K562 (cell line): ENCODE results near the gene DTNBP1. TPM values are rescaled to one million over a fixed set of nuclear protein-coding genes. Genes with fewer than 3 reads are reported as not detected.
A peak's percentile ranks its signal among the peaks of the same experiment; 100 is the strongest.

Experiments used
- ATAC-seq: fragments of 200-7000 bp; cut with Tn5 transposase; 3 replicates; pipeline ENCODE4 v1.9.1; 2020; ENCODE audit warnings: moderate library complexity
- BruUV-seq: library from RNA; stranded (reverse); fragments of 400-500 nt; replicated peaks from 2 replicates; lab custom pipeline; 2021; lab: Mats Ljungman, UMichigan
- CTCF ChIA-PET: fragments of 300-600 bp; formaldehyde crosslinking; extraction: SDS; loops from one replicate; lab custom pipeline; 2021; ENCODE audit warnings: low intra/inter-chr PET ratio; lab: Yijun Ruan, JAX
- POLR2A ChIA-PET: fragments of 300-600, 350-650 bp; sonication (Branson Sonifier 250); formaldehyde crosslinking; extraction: SDS; loops from one replicate; lab custom pipeline; 2021; ENCODE audit warnings: antibody characterized with exemption, inconsistent platforms; lab: Yijun Ruan, JAX
- DNase-seq, 4 experiments: peaks; one replicate each; pipeline versions ENCODE4 v3.0.0 to v3.0.0-alpha.2; 2011 to 2018; ENCODE audit warnings: low spot score in 3 of 4, mixed read lengths in 3 of 4; ENCODE audit errors: extremely low read depth in 1 of 4
- FAIRE-seq: peaks from 2 replicates; lab custom pipeline; 2011; peaks lifted over from hg19 to GRCh38; lab: Jason Lieb, UNC
- H2AFZ ChIP-seq: 2 replicates; pipeline ENCODE4 v1.6.0; 2011; ENCODE audit warnings: low read depth, low read length, control low read depth, inconsistent platforms
- H3K27ac ChIP-seq: fragments of 200-600 bp; 3 replicates; pipeline ENCODE4 v1.8.0; 2011; ENCODE audit warnings: low read depth, mild to moderate bottlenecking, control low read depth, inconsistent platforms, low read length, moderate library complexity, mixed read lengths; ENCODE audit errors: extremely low read depth
- H3K27me3 ChIP-seq, 2 experiments: fragments of 300-600 bp in 1 of 2; 2 replicates in 1 of 2; 3 replicates in 1 of 2; pipeline versions ENCODE4 v1.6.0 to v1.8.0; 2011; ENCODE audit warnings: inconsistent platforms in 2 of 2, low read length in 2 of 2, mild to moderate bottlenecking in 1 of 2, mixed read lengths in 1 of 2, moderate library complexity in 1 of 2; ENCODE audit not compliant: control insufficient read depth in 2 of 2, insufficient read depth in 2 of 2
- H3K36me3 ChIP-seq: fragments of 300-600 bp; 3 replicates; pipeline ENCODE4 v1.8.0; 2011; ENCODE audit warnings: mild to moderate bottlenecking, low read length, inconsistent platforms; ENCODE audit not compliant: control insufficient read depth, insufficient read depth
- H3K4me1 ChIP-seq, 2 experiments: fragments of 200-600 bp in 1 of 2; replicated peaks in 1 of 2; 2 replicates in 1 of 2; 3 replicates in 1 of 2; pipeline versions ENCODE4 v1.5.1 to v1.8.0; 2011; ENCODE audit warnings: inconsistent platforms in 2 of 2, low read length in 2 of 2, mild to moderate bottlenecking in 1 of 2, mixed read lengths in 1 of 2, moderate library complexity in 1 of 2; ENCODE audit not compliant: control insufficient read depth in 2 of 2, insufficient read depth in 2 of 2
- H3K4me2 ChIP-seq: 2 replicates; pipeline ENCODE4 v1.6.1; 2011; ENCODE audit warnings: low read length, control low read depth, inconsistent platforms, mixed read lengths; ENCODE audit not compliant: insufficient read depth
- H3K4me3 ChIP-seq: fragments of 200-600 bp; sonication (generic), shearing (Covaris generic); 2 replicates; pipeline ENCODE4 v1.5.1; 2016; ENCODE audit warnings: control low read depth, inconsistent platforms
- H3K79me2 ChIP-seq: fragments of 200-600 bp; 3 replicates; pipeline ENCODE4 v1.8.0; 2011; ENCODE audit warnings: low read length, inconsistent platforms; ENCODE audit not compliant: control insufficient read depth, insufficient read depth
- H3K9ac ChIP-seq, 2 experiments: 2 replicates each; pipeline versions ENCODE4 v1.6.0 to v1.6.1; 2011; ENCODE audit warnings: low read depth in 2 of 2, low read length in 2 of 2, control low read depth in 1 of 2, inconsistent platforms in 1 of 2, mild to moderate bottlenecking in 1 of 2, mixed read lengths in 1 of 2; ENCODE audit not compliant: insufficient read depth in 1 of 2
- H3K9me1 ChIP-seq: one replicate; pipeline ENCODE4 v1.6.0; 2011; ENCODE audit warnings: inconsistent platforms, mild to moderate bottlenecking, low read length, moderate library complexity; ENCODE audit not compliant: control insufficient read depth, insufficient read depth
- H3K9me3 ChIP-seq: replicated peaks from 2 replicates; pipeline ENCODE4 v1.5.1; 2011; ENCODE audit warnings: low read depth, low read length, inconsistent platforms; ENCODE audit not compliant: control insufficient read depth, insufficient read depth
- H4K20me1 ChIP-seq: replicated peaks from 2 replicates; pipeline ENCODE4 v1.6.1; 2011; ENCODE audit warnings: low read length, inconsistent platforms, mixed read lengths; ENCODE audit not compliant: control insufficient read depth, insufficient read depth
- C11orf30 ChIP-seq: fragments of 450-650 bp; IDR thresholded peaks from 2 replicates; pipeline ENCODE4 v1.6.1; 2016; ENCODE audit warnings: low read depth, mild to moderate bottlenecking
- POLR2AphosphoS5 ChIP-seq: IDR thresholded peaks from 2 replicates; pipeline ENCODE4 v1.6.1; 2011; ENCODE audit warnings: mild to moderate bottlenecking, low read depth, low read length, moderate library complexity; ENCODE audit not compliant: control insufficient read depth, insufficient read depth
- ZNF146 ChIP-seq: IDR thresholded peaks from one replicate; pipeline ENCODE4 v1.6.1; 2018; ENCODE audit warnings: missing compliant biosample characterization; ENCODE audit not compliant: unreplicated experiment
- ZNF316 ChIP-seq: fragments of 450-650 bp; IDR thresholded peaks from 2 replicates; pipeline ENCODE4 v1.6.1; 2016
- WGBS: fragments of 100-300 bp; shearing (Covaris generic); methylation state at CpG from one replicate; pipeline ENCODE4 v1.1.6; 2016; ENCODE audit warnings: low coverage, mixed read lengths; ENCODE audit not compliant: insufficient coverage; ENCODE audit errors: missing lambda C conversion rate; 5-methylcytosine and 5-hydroxymethylcytosine counted together
- in situ Hi-C: fragments of 300-500 bp; cut with MboI; formaldehyde crosslinking; loops from 4 replicates; pipeline ENCODE4 v1.15.0; 2018; ENCODE audit warnings: inconsistent platforms, mixed read lengths
- intact Hi-C: fragments of 100-400 bp; cut with micrococcal nuclease; formaldehyde crosslinking; loops from 2 replicates; pipeline ENCODE4 v1.14.2; 2022
- polyA plus RNA-seq, 8 experiments: library from polyadenylated mRNA; depleted of rRNA in 4 of 8; stranded (reverse) in 5 of 8; unstranded in 3 of 8; fragments of >200 nt; fragmentation: Nextera tagmentation in 2 of 8; fragmentation: Illumina TruSeq in 1 of 8; extraction: Ambion mirVana in 2 of 8; extraction: Trizol in 1 of 8; gene quantifications; 2 replicates each; pipeline versions ENCODE4 v1.2.1 to v1.2.3, GENCODE V29; 2011 to 2014; ENCODE audit warnings: inconsistent platforms in 1 of 8, missing spikeins in 1 of 8
- total RNA-seq, 7 experiments: library from RNA; depleted of rRNA in 6 of 7; stranded (reverse); fragments of >200 nt in 6 of 7; fragmentation: Illumina TruSeq in 2 of 7; extraction: Trizol in 2 of 7; gene quantifications; 2 replicates each; pipeline versions ENCODE4 v1.2.1 to v1.2.3, GENCODE V29; 2011 to 2021; ENCODE audit warnings: low replicate concordance in 1 of 7

The DTNBP1 gene
- total and polyA plus RNA-seq, 9 of the 15 experiments (the other 6 are each of a cell fraction or from before 2014, with no cell fraction given) = 16.7 to 54.5 (median 21.4) TPM

DNA sequence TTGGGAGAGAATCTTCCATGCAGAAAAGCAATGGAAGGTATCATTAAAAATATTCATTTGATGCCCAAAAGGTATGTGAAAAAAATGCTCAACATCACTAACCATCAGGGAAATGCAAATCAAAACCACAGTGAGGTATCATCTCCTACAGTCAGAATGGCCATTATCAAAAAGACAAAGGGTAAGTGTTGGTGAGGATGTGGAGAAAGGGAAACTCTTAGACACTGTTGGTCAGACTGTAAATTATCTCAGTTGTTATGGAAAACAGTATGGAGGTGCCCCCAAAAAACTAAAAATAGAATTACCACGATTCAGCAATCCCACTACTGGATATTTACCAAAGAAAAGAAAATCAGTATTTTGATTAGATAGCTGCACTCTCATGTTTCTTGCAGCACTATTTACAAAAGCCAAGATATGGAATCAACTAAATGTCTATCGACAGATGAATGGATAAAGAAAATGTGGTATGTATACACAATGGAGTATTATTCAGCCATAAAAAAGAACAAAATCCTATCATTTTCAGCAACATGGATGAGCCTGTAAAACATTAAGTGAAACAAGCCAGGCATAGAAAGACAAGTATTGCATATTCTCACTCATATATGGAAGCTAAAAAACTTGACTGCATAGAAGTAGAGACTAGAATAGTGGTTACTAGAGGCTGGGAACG lies 84.0 kb downstream of the DTNBP1 start:
- H3K36me3 ChIP-seq = peaks cover 3% of the 10 kb centered on the region; the same call in 1 of the 3 replicates
- H3K27ac ChIP-seq = no peak overlapping the region
- in situ Hi-C loops (no loop called here), intact Hi-C loops (no loop called here)
- no peak overlapping the region for H3K4me3 ChIP-seq
- TF ChIP-seq ZNF316 (peak; percentile 36; the same call in 1 of the 2 replicates), C11orf30 (peak; percentile 11; the same call in 1 of the 2 replicates), ZNF146 (peak; percentile 43), POLR2AphosphoS5 (no peak)
- ATAC-seq (no peak), DNase-seq (no peak), FAIRE-seq (no peak)
- no peaks in the 10 kb centered on the region; the same call in 1 of the 3 replicates for H3K79me2 ChIP-seq
- no peaks in the 10 kb centered on the region for H4K20me1 ChIP-seq
- no peaks in the 10 kb centered on the region for H3K9me3 ChIP-seq
- BruUV-seq = no TSS peak
- H3K9me1 ChIP-seq = no peaks in the 10 kb centered on the region
- no peak overlapping the region for H3K9ac ChIP-seq
- H2AFZ ChIP-seq = no peak overlapping the region
- no peak overlapping the region for H3K4me2 ChIP-seq
- H3K4me1 ChIP-seq = peaks cover 3 to 27% of the 10 kb centered on the region in 2 experiments; a peak in 4 of 5 replicates
- ChIA-PET POLR2A (interaction anchor here (0.7 to 1.9 kb wide), 3 partner anchors 8 to 1102 kb away, joined by 3 to 4 read pairs (median 3); no protein-coding TSS in a partner anchor), CTCF (no interaction called here)
- H3K27me3 ChIP-seq = no peaks in the 10 kb centered on the region
- 85% methylated on average over 3 of the region's 3 CpGs for WGBS
